HG03520 (cell line): ENCODE results near the gene FBXL3.
"Not testable (repeated sequence)": the region's sequence is repeated elsewhere in the genome, so short reads cannot be mapped to it uniquely, and the experiment has no call there.

Experiments
- ATAC-seq: cut with Tn5 transposase; IDR thresholded peaks from one replicate; pipeline ENCODE4 v1.9.1; 2021; ENCODE audit warnings: mild to moderate bottlenecking, moderate library complexity; ENCODE audit not compliant: unreplicated experiment

The FBXL3 gene

DNA sequence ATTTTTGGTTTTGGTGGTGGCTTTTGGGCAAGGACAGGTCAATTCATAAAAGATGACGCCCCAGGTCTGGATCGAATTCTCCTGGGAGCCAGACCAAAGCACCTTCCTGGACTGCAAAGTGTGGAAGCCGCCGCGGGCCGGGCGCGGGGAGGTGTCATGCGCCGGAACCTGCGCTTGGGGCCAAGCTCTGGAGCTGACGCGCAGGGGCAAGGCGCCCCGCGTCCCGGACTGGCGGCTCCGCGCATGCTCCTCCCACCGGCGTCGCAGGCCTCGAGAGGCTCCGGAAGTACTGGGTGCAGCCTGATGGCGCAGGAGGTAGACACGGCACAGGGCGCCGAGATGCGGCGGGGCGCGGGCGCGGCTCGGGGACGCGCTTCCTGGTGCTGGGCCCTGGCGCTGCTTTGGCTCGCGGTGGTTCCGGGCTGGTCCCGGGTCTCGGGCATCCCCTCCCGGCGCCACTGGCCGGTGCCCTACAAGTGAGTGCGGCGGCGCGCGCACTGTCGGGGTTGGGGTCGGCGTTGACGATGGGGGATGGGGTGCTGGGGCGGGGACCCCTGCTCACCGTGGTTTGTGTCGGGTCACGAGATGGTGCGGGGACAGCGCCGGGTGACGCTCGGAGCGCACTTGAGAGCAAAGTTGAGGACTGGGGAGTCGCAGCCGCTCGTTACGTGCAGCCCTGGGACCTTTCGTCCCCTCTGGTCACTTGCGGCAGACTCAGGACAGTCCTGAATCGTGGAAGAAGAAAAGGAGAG is 35.0 kb downstream of the FBXL3 start, which contains the start of gene CLN5:
Gene CLN5, plus strand, starts transcription at position 286 of the 752 bp plus-strand sequence. Its CDS starts 18 bp downstream, at position 304.
- ATAC-seq = peak; percentile 92

DNA sequence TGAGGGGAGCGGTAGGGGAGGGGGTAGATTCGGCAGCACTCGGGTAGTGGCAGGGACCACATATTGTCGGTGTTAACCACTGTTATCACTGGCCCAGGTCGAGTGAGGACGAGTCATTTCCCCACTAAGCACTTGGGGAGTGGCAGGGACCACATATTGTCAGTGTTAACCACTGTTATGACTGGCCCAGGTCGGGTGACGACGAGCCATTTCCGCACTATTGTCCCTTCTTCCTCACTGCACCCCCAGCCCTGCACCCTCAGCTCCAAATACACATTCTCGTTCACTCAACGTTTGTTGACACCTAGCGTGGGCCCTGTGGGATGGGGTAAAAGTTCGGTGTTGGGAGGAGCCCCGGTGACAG is 35.5 kb downstream of the FBXL3 start:
- peak; percentile 68 for ATAC-seq

DNA sequence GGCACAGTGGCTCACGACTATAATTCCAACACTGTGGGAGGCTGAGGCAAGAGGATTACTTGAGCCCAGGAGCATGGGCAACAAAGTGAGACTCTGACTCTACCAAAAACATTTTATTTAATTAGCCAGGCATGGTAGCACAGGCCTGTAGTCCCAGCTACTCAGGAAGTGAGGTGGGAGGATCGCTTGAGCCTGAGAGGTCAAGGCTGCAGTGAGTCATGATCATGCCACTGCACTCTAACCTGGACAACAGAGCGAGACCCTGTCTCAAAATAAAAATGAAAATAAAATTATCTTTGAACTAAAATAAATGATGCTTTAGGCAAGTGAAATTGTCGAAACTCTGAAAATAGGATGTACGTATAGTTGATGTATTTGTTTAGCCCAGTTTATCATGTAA is 43.3 kb downstream of the FBXL3 start:
- ATAC-seq = no peak

DNA sequence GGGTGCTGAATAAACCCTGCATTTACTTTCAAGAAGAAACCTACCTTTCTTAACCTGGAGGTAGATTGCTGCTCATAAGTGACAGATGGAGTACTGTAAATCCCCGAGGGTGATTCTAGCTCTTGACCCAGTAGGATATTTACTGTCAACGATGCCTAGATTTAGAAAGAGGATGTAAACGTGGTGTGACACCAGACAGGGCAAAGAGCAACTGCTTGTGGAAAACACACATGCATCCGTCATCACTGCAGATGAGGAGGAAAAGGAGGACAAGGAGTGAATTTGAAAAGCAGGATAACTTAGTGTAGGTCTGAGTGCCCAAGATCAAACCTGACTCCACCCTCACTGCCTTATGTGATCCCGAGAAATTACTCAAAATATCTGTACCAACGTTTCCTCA is 44.9 kb downstream of the FBXL3 start:
- no peak for ATAC-seq

DNA sequence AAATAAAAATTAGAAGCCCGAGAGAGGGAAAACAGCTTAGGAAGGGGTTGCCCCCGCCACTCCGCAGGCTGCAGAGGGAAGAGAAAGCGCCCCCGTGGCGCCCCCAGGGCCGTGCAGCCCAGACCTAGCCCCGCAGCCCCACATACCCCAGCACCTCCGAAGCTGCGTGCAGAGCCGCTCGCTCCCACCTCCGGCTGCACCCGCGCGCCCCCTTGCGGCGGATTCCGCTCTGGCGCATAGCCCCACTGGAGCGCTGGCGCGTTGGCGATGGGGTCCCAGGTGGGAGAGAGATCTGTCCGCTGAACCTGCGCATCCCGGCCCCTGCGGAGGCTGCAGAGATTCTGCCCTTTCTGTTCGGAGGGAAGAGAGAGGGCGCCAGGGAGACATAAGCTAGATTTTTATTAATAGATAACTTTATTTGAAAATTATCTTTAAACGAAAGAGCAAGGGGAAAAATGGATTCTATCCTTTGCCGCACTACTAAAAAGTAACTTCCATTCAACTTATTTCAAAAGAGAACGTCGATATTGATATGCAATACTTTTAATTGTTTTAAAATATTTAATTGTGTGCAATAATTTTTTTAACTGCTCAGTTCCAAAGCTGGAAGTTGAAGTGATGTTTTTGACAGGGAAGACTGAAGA is 46.8 kb downstream of the FBXL3 start:
- peak; percentile 99 for ATAC-seq

DNA sequence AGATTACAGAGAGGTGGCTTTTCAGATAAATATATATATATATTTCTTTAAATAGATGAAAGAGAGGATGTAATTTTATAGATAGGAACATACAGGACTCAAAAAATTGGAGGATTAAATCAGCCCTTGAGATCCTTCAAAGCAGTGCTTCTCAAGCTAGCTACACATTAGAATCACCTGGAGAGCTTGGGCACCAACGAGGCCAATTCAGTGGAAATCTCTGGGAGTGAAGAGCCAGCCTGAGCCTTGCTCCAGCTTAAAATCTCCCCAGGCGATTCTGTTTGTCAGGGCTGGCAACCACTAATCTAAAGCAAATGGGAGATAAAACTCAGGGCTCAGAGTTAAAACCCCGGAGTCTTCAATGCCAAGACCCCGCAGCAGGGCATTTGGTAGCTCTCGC is 50.0 kb downstream of the FBXL3 start:
- no peak for ATAC-seq

DNA sequence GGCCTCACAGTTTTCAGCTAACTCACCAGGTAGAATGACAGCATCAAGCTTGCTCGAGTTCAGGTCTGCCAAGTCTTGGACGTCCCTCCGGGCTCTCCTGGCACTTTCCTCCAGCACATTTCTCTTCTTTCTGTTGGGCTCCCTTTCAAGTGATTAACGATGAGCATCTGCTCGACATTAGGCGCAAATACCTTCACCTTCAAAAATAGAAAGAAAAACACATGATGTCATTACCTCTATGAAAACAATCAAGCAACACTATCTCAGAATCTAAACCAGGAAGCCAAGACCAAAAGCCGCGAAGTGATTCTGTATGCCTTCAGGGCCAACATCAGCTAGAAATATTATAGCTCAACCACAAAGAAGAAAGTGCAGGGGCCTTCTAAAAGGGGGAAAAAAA is 50.5 kb downstream of the FBXL3 start:
- no peak for ATAC-seq

DNA sequence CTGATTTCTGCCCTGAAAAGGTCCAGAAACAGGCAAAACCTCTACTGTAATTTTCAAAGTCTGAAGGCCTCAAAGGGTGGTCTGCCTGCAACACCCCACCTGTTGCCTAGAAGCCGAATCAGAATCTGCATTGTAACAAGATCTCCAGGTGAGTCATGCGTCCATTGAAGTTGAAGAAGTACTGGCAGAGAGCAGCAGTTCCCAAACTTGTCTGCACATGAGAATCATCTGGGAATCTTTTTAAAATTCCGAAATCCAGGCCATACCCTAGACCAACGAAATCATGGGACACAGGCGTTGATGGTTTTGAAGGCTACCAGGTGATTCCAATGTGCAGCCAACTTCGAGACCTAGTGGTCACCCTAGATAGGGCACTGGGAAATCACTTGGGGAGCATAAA is 51.1 kb downstream of the FBXL3 start:
- ATAC-seq = no peak

DNA sequence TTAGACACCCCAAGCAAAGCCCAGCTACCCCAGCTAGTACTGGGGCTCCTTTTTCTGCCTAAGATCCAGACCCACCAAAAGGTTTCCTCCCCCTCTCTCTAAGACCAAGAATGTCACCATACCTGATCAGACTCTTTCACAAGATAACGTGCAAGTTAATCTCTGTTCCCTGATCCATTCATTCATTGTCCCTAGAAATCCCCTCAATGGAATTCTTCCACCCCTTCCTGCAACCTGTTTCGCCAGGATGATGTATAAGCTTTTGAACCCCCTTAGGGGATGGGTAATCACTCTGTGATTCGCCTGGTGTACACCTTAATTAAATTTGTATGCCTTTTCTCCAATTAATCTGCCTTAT is 52.4 kb downstream of the FBXL3 start:
- ATAC-seq = no peak

DNA sequence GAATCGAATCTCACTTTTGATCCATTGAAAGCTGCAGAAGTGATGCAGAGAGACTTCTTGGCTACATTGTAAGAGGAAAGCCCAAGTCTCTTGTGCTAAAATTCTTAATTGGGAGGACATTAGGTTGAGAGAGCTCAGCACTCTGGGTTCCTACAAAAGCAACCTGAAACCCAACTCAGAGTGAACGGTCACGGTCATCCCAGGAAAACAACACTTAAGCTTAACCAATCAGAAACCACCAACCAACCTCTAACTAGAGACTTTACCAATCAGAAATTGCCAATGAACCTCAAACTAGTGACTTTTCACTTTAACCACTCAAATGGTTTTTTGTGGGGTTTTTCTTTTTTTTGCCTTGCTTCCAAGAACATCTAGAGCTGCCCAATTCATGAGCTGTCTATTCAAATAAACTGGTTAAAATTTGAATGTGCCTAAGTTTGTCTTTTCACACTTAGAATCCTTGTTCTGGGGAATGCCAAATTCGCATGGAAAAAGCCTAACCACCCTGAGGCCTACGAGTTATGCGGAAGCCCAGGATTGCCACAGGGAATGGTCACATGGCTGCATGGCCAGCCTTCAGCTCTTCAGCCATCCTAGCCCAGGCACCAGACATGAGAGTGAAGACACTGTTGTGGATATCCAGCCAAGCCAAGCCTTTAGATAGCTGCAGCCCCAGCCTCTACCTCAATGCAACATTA is 52.9 kb downstream of the FBXL3 start:
- no peak for ATAC-seq

DNA sequence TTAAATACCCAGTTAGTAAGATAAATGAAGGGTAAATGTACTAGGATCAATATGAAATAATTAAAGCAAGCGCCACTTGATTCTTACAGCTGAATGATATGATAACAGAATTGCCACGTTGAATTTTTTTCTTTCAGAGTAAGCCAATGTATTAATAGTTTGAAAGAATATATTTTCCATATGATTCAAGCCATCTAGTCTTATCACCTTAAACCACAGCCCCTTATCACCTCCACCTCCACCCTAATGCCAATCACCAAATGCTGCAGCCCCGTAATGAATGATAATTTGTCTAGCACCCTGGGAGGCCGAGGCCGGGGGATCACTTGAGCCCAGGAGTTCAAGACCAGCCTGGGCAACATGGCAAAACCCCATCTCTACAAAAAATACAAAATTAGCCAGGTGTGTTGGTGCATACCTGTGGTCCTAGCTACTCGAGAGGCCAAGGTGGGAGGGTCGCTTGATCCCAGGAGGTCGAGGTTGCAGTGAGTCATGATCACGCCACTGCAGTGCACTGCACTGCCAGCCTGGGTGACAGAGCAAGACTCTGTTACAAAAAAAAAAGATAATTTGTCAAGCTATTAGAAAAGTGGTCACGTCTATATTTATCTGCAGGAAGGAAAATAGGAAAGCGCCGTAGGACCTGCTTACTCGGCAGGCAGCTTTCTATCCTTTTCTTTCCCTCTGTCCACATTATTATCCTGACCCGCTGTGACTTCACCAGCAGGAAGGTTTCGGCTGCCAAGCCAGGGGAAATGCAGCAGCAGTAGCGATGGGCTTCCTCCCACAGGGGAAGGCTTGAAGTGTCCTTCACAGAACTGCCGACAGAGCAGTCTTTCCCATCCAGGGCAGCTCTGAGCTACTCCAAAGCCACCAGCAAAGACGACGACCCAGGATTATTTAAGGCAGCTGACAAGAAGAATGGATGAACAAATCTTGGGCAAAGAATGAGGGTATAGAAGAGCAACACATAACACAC is 54.8 kb downstream of the FBXL3 start:
- ATAC-seq = no peak

DNA sequence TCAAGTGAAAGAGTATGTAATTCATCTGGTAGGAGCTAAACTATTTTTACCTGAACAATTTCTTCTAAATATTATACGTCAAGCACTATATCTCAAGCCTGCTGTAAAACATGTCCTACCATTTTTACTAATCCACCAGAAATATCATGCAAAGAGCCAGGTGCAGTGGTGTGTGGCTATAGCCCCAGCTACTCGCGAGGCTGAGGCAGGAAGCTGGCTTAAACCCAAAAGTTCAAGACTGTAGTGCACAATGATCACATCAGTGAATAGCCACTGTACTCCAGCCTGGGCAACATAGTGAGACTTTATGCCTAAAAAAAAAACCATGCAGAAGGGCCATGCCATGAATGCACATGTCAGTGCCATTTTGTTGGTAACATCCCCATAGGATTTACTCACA is 55.7 kb downstream of the FBXL3 start:
- no peak for ATAC-seq

DNA sequence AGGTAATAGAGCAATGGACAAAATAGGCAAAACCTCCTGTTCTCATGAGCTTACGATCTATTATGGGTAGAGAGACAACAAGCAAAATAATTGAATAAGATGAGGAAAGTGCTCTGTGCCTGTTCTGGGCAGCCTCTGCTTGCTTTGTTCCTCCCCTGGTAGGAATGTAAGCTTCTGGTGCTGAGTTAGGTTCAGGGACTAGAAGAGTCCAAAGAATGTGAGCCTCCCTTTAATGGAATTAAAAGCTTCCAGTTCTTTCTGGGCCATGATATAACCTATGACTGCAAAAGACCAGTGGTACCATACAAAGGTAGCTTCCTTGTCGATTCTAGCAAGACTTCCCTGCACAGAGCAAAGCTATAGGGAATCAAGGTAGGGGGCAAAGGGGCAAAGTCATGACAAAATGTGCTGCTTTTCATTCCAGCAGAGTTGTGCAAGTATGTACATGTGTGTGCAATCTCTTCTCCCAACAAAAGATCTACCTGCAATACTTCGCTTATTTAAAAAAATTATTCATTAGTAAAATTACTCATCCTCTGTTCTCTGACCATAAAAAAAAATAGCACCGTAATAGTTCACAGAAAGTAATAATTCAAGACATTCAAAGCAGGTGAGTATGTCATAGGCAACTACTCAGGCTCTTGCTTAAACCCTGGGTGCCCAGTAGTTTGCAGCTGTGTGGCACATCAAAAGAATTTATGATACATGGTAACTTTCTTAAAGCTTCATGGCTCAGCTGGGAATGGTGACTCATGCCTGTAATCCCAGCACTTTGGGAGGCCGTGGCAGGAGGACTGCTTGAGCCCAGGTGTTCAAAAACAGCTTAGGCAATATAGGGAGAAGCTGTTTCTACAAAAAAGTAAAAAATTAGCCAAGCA is 57.2 kb downstream of the FBXL3 start:
- ATAC-seq = no peak

DNA sequence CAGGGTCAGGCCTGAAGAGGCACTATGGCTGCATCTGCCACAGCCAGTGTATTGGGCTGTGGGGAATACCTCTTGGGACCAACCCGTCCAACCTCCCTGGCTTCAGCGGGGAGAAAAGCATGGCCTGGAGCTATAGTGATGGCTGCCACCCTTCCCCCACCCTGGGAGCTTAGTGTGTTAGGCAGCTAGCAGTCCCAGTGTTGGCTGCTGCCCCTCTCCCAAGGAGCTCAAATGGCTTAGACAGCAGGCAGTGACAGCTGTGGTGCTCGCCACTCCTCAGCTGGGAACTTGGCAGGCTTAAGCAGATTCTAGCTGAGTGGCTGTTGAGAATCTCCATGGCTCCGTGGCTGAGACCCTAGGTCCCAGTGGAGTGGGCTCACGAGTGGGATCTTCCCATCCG is 58.9 kb downstream of the FBXL3 start:
- ATAC-seq = no peak

DNA sequence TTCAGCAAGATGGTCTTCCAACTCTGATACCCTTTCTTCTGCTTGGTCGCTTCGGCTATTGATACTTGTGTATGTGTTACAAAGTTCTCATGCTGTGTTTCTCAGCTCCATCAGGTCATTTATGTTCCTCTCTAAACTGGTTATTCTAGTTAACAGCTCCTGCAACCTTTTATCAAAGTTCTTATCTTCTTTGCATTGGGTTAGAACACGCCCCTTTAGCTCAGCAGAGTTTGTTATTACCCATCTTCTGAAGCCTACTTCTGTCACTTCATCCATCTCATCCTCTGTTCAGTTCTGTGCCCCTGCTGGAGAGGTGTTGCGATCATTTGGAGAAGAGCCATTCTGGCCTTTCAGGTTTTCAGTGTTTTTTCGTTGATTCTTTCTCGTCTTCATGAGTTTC is 59.9 kb downstream of the FBXL3 start:
- ATAC-seq = no peak

DNA sequence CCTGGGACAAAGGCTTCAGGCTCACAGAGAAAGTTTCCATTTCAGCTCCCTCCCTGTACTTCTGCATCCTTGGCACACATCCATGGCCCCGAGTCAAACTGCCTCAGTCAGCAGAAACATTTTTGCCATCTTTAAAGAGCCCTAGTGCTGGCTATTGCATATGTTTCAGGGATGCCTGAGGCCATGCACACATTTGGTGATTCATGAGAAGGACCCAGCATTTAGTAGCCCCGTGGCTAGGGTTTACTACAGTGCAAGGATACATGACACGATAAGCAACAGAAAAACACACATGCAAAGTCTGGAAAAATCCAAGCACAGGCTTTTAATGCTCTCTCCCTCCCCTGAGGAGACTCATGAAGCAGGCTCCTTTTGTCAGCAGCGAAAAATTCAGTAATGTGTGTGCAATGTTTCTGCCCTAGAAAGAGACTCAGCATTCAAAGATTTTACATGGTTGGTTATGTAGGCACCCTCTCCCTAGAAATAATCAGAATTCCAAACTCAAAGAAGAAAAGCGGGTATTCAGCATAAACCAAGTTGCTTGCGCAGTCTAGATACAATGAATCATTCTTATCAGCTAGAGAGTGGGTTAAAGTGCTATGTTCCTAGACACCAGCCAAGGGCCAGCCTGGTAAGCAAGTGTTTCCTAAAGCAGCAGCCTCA is 61.1 kb downstream of the FBXL3 start:
- ATAC-seq = no peak

DNA sequence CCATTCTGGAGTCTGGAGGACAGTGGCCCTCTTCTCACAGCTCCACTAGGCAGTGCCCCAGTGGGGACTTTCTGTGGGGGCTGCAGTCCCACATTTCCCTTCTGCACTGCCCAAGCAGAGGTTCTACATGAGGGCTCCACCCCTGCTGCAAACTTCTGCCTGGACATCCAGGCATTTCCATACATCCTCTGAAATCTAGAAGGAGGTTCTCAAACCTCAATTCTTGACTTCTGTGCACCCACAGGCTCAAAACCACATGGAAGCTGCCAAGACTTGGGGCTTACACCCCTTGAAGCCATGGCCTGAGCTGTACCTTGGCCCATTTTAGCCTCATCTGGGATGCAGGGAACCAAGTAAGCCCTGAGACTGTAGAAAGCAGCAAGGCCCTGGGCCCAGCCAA is 67.2 kb downstream of the FBXL3 start:
- not testable (repeated sequence) for ATAC-seq

DNA sequence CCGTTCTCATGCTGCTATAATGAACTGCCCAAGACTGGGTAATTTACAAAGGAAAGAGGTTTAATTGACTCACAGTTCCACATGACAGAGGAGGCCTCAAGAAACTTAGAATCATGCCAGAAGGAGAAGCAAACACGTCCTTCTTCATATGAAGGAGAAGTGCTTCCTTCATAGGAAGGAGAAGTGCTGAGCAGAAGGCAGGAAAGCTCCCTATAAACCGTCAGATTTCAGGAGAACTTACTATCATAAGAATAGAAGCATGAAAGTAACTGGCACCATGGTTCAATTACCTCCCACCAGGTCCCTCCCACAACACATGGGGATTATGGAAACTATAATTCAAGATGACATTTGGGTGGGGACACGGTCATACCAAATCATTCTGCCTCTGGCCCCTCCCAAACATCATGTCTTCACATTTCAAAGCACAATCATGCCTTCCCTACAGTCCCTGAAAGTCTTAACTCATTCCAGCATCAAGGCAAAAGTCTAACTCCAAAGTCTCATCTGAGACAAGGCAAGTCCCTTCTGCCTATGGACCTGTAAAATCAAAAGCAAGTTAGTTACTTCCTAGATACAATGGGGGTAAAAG is 68.0 kb downstream of the FBXL3 start:
- ATAC-seq = no peak

DNA sequence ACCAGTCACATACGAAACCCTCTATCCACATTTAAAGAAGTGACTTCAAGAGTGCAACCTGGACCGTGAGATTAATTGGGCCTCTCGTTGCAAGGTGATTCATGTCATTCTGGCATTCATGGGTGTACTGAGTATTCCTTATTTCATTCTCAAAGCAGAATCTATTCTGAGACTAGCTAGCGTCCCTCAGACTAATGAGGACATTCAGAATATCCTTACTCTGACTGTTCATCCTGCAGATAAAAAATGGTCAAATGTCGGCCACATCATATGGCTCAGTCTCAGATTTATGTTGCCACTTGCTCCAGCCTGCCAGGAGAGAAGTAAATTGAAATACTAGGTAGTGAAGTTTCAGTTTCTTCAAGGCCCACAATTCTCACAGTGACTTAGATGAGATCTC is 71.3 kb downstream of the FBXL3 start:
- ATAC-seq = no peak
